NT2/D1 (cell line): ENCODE data around the gene MATK.

Experiments
- DNase-seq: peaks from one replicate; pipeline ENCODE4 v3.0.0-alpha.2; 2011; ENCODE audit warnings: low read depth, low spot score
- H3K27me3 ChIP-seq: 2 replicates; pipeline ENCODE4 v1.6.0; 2011; ENCODE audit warnings: mild to moderate bottlenecking; ENCODE audit not compliant: insufficient read length, insufficient read depth
- H3K36me3 ChIP-seq: 2 replicates; pipeline ENCODE4 v1.6.1; 2011; ENCODE audit warnings: mild to moderate bottlenecking, low read length, mixed read lengths; ENCODE audit not compliant: insufficient read depth, insufficient read length
- H3K4me1 ChIP-seq: 2 replicates; pipeline ENCODE4 v1.5.1; 2011; ENCODE audit not compliant: insufficient read depth, insufficient read length
- H3K4me3 ChIP-seq: 2 replicates; pipeline ENCODE4 v1.5.1; 2011; ENCODE audit warnings: low read depth; ENCODE audit not compliant: insufficient read length
- H3K9ac ChIP-seq: 2 replicates; pipeline ENCODE4 v1.6.0; 2011; ENCODE audit warnings: low read depth; ENCODE audit not compliant: insufficient read length
- H3K9me3 ChIP-seq: 2 replicates; pipeline ENCODE4 v1.5.1; 2011; ENCODE audit warnings: mild to moderate bottlenecking, low read length; ENCODE audit not compliant: insufficient read depth
- SUZ12 ChIP-seq: IDR thresholded peaks from 2 replicates; pipeline ENCODE4 v1.6.1; 2011; ENCODE audit not compliant: insufficient read length, insufficient read depth; ENCODE audit errors: extremely low read depth
- YY1 ChIP-seq: IDR thresholded peaks from 2 replicates; pipeline ENCODE4 v1.6.1; 2011; ENCODE audit not compliant: insufficient read length, insufficient read depth
- ZNF274 ChIP-seq: IDR thresholded peaks from 2 replicates; pipeline ENCODE4 v1.6.1; 2011; ENCODE audit warnings: mild to moderate bottlenecking, low read depth, low read length

MATK gene

GRCh38 chr19:3813473-3814392, 27.6 kb upstream of the MATK start:
- Histone ChIP-seq H3K4me3 (no peak overlapping the region), H3K9ac (no peak overlapping the region), H3K9me3 (no peaks in the 10 kb centered on the region), H3K4me1 (peaks cover 3% of the 10 kb centered on the region), H3K36me3 (no peaks in the 10 kb centered on the region), H3K27me3 (no peaks in the 10 kb centered on the region)
- TF ChIP-seq ZNF274 (no peak), SUZ12 (no peak), YY1 (no peak)
- no peak for DNase-seq

GRCh38 chr19:3810708-3811355, 24.7 kb upstream of the MATK start:
- Histone ChIP-seq H3K4me1 (peaks cover 3% of the 10 kb centered on the region), H3K4me3 (no peak overlapping the region), H3K27me3 (no peaks in the 10 kb centered on the region), H3K9ac (peak overlapping the region; percentile 27), H3K36me3 (no peaks in the 10 kb centered on the region), H3K9me3 (no peaks in the 10 kb centered on the region)
- TF ChIP-seq ZNF274 (no peak), SUZ12 (no peak), YY1 (no peak)
- DNase-seq, result no peak

- no peak for DNase-seq
- no peaks in the 10 kb centered on the region for H3K27me3 ChIP-seq
- no peaks in the 10 kb centered on the region for H3K9me3 ChIP-seq
- peaks cover 3% of the 10 kb centered on the region for H3K4me1 ChIP-seq
- no peak overlapping the region for H3K4me3 ChIP-seq
- peak overlapping the region; percentile 27 for H3K9ac ChIP-seq
- TF ChIP-seq ZNF274 (no peak), YY1 (no peak), SUZ12 (no peak)
- H3K36me3 ChIP-seq, result no peaks in the 10 kb centered on the region
Observed at GRCh38 chr19:3809881-3810707, 23.9 kb upstream of the MATK start.

- DNase-seq, result no peak
- Histone ChIP-seq H3K9ac (no peak overlapping the region), H3K27me3 (no peaks in the 10 kb centered on the region), H3K36me3 (no peaks in the 10 kb centered on the region), H3K4me1 (peaks cover 3% of the 10 kb centered on the region), H3K4me3 (no peak overlapping the region), H3K9me3 (no peaks in the 10 kb centered on the region)
- no peak for TF ChIP-seq ZNF274
- no peak for TF ChIP-seq SUZ12
- no peak for TF ChIP-seq YY1
Observed at GRCh38 chr19:3808420-3809143, 22.4 kb upstream of the MATK start.

- Histone ChIP-seq H3K27me3 (peaks cover 4% of the 10 kb centered on the region), H3K4me3 (no peak overlapping the region), H3K36me3 (no peaks in the 10 kb centered on the region), H3K9me3 (no peaks in the 10 kb centered on the region), H3K4me1 (peaks cover 3% of the 10 kb centered on the region), H3K9ac (no peak overlapping the region)
- TF ChIP-seq YY1, result no peak
- TF ChIP-seq SUZ12, result no peak
- no peak for TF ChIP-seq ZNF274
- DNase-seq, result no peak
Observed at GRCh38 chr19:3807574-3808354, 21.6 kb upstream of the MATK start.

GRCh38 chr19:3807131-3807480, 20.9 kb upstream of the MATK start:
- no peak for DNase-seq
- H3K9ac ChIP-seq, result no peak overlapping the region
- H3K36me3 ChIP-seq, result no peaks in the 10 kb centered on the region
- TF ChIP-seq ZNF274, result no peak
- TF ChIP-seq YY1, result no peak
- TF ChIP-seq SUZ12, result no peak
- H3K27me3 ChIP-seq, result peaks cover 9% of the 10 kb centered on the region
- no peak overlapping the region for H3K4me3 ChIP-seq
- H3K9me3 ChIP-seq, result no peaks in the 10 kb centered on the region
- H3K4me1 ChIP-seq, result peaks cover 3% of the 10 kb centered on the region
